GM21528 (cell line): ENCODE measurements around the gene GATAD2B.
"Not testable (repeated sequence)": the region's sequence is repeated elsewhere in the genome, so short reads cannot be mapped to it uniquely, and the experiment has no call there.

Experiments
- ATAC-seq: cut with Tn5 transposase; IDR thresholded peaks from one replicate; pipeline ENCODE4 v1.9.1; 2021; ENCODE audit warnings: mild to moderate bottlenecking, moderate library complexity; ENCODE audit not compliant: unreplicated experiment, low FRiP score

The GATAD2B gene

DNA sequence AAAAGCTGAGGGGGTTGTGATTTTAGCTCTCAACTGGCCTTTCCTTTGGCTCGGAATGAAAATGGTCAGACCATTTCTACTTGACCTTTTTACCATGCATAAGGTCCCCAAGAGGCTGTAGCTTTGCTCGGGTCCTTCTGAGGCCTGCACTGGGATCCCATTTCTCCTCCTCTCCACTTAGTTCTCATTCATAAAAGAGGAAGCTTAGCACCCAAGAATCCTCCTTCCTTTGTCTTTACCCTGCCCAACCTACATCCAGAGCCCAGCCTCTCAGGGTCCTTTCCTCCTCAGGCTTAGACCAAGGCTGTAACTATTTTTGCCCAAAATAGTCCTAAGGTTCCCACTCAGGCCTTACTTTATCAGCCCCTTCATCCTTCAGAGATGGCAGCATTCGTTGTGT is 153.6 kb downstream of the GATAD2B start:
- no peak for ATAC-seq

DNA sequence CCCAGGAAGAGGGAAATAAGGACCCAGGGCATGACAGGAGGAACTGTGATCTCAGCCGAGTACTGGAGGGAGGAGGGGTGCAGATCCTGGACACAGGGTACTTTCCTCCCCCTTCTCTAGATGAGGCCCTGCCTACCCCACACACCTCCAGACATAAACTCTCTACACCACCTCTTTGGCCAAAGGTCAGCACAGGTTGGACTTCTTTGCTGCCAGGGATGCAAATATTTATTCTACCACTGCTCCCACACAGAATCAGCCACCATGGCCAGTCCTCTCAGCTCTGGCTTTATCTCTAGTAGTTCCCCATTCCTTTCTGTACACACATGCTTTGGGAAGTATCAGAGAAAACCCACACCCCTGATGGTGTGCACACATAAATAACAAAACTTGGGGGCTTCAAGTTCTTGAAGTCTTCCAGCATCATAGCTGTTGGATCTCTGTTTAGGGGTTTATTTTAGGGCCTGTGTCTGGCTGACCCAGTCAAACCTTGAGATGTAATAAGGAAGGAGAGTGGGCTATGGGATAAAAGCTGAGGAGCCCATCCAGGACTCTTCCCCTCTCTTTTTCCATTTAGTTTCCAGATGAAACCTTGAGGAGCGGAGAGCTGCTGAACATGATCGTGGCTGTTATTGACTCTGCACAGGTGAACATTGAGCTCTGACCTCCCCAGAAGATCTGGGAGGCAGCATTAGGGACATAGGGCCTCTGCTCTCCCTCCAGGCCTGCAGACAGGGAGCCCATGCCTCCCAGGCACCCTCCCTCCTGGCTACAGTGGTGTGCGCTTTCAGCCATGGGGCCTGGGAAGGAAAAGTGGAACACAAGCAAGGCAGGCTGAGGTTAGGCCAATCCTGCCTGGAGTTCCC is 154.2 kb downstream of the GATAD2B start:
- no peak for ATAC-seq

GRCh38 chr1:153767519-153767918 is 155.3 kb downstream of the GATAD2B start:
- ATAC-seq: no peak

DNA sequence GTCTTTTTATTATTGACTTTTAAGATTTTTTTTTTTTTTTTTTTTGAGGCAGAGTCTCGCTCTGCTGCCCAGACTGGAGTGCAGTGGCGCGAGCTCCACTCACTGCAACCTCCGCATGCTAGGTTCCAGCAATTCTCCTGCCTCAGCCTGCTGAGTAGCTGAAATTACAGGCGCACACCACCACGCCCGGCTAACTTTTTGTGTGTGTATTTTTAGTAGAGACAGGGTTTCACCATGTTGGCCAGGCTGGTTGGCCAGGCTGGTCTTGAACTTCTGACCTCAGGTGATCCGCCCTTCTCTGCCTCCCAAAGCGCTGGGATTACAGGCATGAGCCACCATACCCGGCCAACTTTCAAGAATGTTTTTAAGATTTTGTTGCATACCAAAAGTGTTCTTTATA is 156.1 kb downstream of the GATAD2B start:
- ATAC-seq: not testable (repeated sequence)

- ATAC-seq: no peak
Observed at GRCh38 chr1:153764310-153764709, 158.5 kb downstream of the GATAD2B start.

GRCh38 chr1:153763365-153764225 is 159.2 kb downstream of the GATAD2B start:
- no peak for ATAC-seq

- ATAC-seq: no peak
Observed at GRCh38 chr1:153760440-153760839, 162.3 kb downstream of the GATAD2B start.
